GM12878 (cell line): ENCODE data around the gene EYS. TPM values are rescaled to one million over a fixed set of nuclear protein-coding genes. Genes with fewer than 3 reads are reported as not detected.

Experiments
- ATAC-seq: fragments of 200-7000 bp; cut with Tn5 transposase; 3 replicates; pipeline ENCODE4 v1.9.1; 2020; ENCODE audit warnings: mild to moderate bottlenecking, moderate library complexity
- BruUV-seq: library from RNA; stranded (reverse); fragments of 400-500 nt; replicated peaks from 2 replicates; lab custom pipeline; 2021; lab: Mats Ljungman, UMichigan
- CTCF ChIA-PET: fragments of 300-600 bp; sonication (Branson Sonifier 250); formaldehyde crosslinking; extraction: SDS; loops from one replicate; lab custom pipeline; 2021; ENCODE audit warnings: inconsistent platforms; lab: Yijun Ruan, JAX
- POLR2A ChIA-PET: fragments of 350-600 bp; formaldehyde crosslinking; extraction: SDS; loops from one replicate; lab custom pipeline; 2021; ENCODE audit warnings: inconsistent platforms; lab: Charles Lee
- RAD21 ChIA-PET: fragments of 300-600 bp; sonication (Branson Sonifier 250); formaldehyde crosslinking; loops from one replicate; lab custom pipeline; 2023; ENCODE audit warnings: antibody characterized with exemption; ENCODE audit not compliant: unreplicated experiment; lab: Charles Lee
- SMC1A ChIA-PET: fragments of 300-600 bp; sonication (Branson Sonifier 250); formaldehyde crosslinking; loops from one replicate; lab custom pipeline; 2023; ENCODE audit not compliant: unreplicated experiment, uncharacterized antibody; lab: Charles Lee
- DNase-seq: peaks from one replicate; pipeline ENCODE4 v3.0.0-alpha.2; 2011; ENCODE audit warnings: low read depth, low spot score
- FAIRE-seq: peaks from 3 replicates; lab custom pipeline; 2011; peaks lifted over from hg19 to GRCh38; lab: Jason Lieb, UNC
- H2AFZ ChIP-seq: 2 replicates; pipeline ENCODE4 v1.6.0; 2011; ENCODE audit warnings: low read depth, low read length, control low read depth; ENCODE audit not compliant: control insufficient read depth
- H3K27ac ChIP-seq: 2 replicates; pipeline ENCODE4 v1.5.1; 2011; ENCODE audit warnings: control low read depth; ENCODE audit not compliant: control insufficient read depth, insufficient read depth
- H3K27me3 ChIP-seq, 2 experiments: replicated peaks in 1 of 2; 2 replicates each; pipeline versions ENCODE4 v1.6.0 to v1.6.1; 2011; ENCODE audit warnings: low read length in 1 of 2; ENCODE audit not compliant: control insufficient read depth in 2 of 2, insufficient read depth in 2 of 2
- H3K36me3 ChIP-seq, 2 experiments: 2 replicates each; pipeline ENCODE4 v1.5.1; 2011; ENCODE audit warnings: low read length in 1 of 2; ENCODE audit not compliant: control insufficient read depth in 2 of 2, insufficient read depth in 2 of 2
- H3K4me1 ChIP-seq: 2 replicates; pipeline ENCODE4 v1.6.1; 2011; ENCODE audit warnings: mild to moderate bottlenecking, low read length, moderate library complexity, mixed read lengths; ENCODE audit not compliant: control insufficient read depth, insufficient read depth
- H3K4me2 ChIP-seq: 2 replicates; pipeline ENCODE4 v1.6.0; 2011; ENCODE audit warnings: control low read depth; ENCODE audit not compliant: control insufficient read depth, insufficient read depth
- H3K4me3 ChIP-seq: fragments of 200-600 bp; sonication (generic); 2 replicates; pipeline ENCODE4 v1.5.1; 2016
- H3K79me2 ChIP-seq: 2 replicates; pipeline ENCODE4 v1.6.0; 2011; ENCODE audit warnings: low read length; ENCODE audit not compliant: control insufficient read depth, insufficient read depth
- H3K9ac ChIP-seq: 2 replicates; pipeline ENCODE4 v1.8.0; 2011; ENCODE audit warnings: low read length, control low read depth, mixed read lengths; ENCODE audit not compliant: control insufficient read depth, insufficient read depth
- H3K9me3 ChIP-seq: replicated peaks from 3 replicates; pipeline ENCODE4 v1.5.1; 2011; ENCODE audit warnings: mild to moderate bottlenecking, low read length; ENCODE audit not compliant: control insufficient read depth, insufficient read depth
- H4K20me1 ChIP-seq: 2 replicates; pipeline ENCODE4 v1.6.0; 2011; ENCODE audit not compliant: control insufficient read depth, insufficient read depth
- BCL11A ChIP-seq: IDR thresholded peaks from 2 replicates; pipeline ENCODE4 v1.6.1; 2011; ENCODE audit warnings: low read depth, low read length
- CHD1 ChIP-seq: IDR thresholded peaks from 2 replicates; pipeline ENCODE4 v1.6.1; 2012; ENCODE audit warnings: low read depth, low read length, improper control_type of control experiment
- EED ChIP-seq: sonication (generic); IDR thresholded peaks from 2 replicates; pipeline ENCODE4 v1.6.1; 2016; ENCODE audit warnings: antibody characterized with exemption, low read depth
- FOS ChIP-seq: IDR thresholded peaks from 3 replicates; pipeline ENCODE4 v1.6.1; 2011; ENCODE audit warnings: borderline replicate concordance; ENCODE audit not compliant: insufficient read length; ENCODE audit errors: extremely low read depth
- GATAD2B ChIP-seq: fragments of 450-650 bp; conservative IDR thresholded peaks from 2 replicates; pipeline ENCODE4 v1.6.1; 2017; ENCODE audit warnings: low read depth, mild to moderate bottlenecking, moderate library complexity
- HDGF ChIP-seq: fragments of 450-650 bp; IDR thresholded peaks from 2 replicates; pipeline ENCODE4 v1.6.1; 2016; ENCODE audit warnings: antibody characterized with exemption
- IRF5 ChIP-seq: fragments of 450-650 bp; IDR thresholded peaks from 2 replicates; pipeline ENCODE4 v1.6.1; 2017; ENCODE audit warnings: borderline replicate concordance
- KLF5 ChIP-seq: fragments of 450-650 bp; IDR thresholded peaks from 2 replicates; pipeline ENCODE4 v1.6.1; 2014; ENCODE audit warnings: mild to moderate bottlenecking; ENCODE audit not compliant: partially characterized antibody
- MXI1 ChIP-seq: fragments of 150-350 bp; IDR thresholded peaks from 2 replicates; pipeline ENCODE4 v1.6.1; 2011; ENCODE audit warnings: low read depth, mild to moderate bottlenecking, inconsistent platforms, low read length, improper control_type of control experiment
- MYC ChIP-seq: IDR thresholded peaks from 2 replicates; pipeline ENCODE4 v1.6.1; 2011; ENCODE audit warnings: mild to moderate bottlenecking, low read length, moderate library complexity, inconsistent platforms; ENCODE audit not compliant: insufficient read depth, insufficient replicate concordance, insufficient read length, severe bottlenecking
- SMC3 ChIP-seq: IDR thresholded peaks from 2 replicates; pipeline ENCODE4 v1.6.1; 2011; ENCODE audit warnings: low read length, improper control_type of control experiment, borderline replicate concordance
- TAF1 ChIP-seq: IDR thresholded peaks from 2 replicates; pipeline ENCODE4 v1.6.1; 2011; ENCODE audit warnings: mild to moderate bottlenecking, low read depth, low read length, borderline replicate concordance
- YBX1 ChIP-seq: fragments of 450-650 bp; IDR thresholded peaks from 2 replicates; pipeline ENCODE4 v1.6.1; 2016; ENCODE audit warnings: antibody characterized with exemption
- ZNF24 ChIP-seq: fragments of 450-650 bp; IDR thresholded peaks from 2 replicates; pipeline ENCODE4 v1.6.1; 2017; ENCODE audit warnings: antibody characterized with exemption, mild to moderate bottlenecking
- WGBS: methylation state at CpG from one replicate; pipeline ENCODE4 v1.1.6; 2016; ENCODE audit warnings: low lambda C conversion rate; ENCODE audit not compliant: insufficient replicate concordance, insufficient coverage; ENCODE audit errors: missing lambda C conversion rate; 5-methylcytosine and 5-hydroxymethylcytosine counted together
- in situ Hi-C: fragments of 300-500 bp; cut with MboI; formaldehyde crosslinking; loops from 9 replicates; pipeline ENCODE4 v1.14.3; 2018; ENCODE audit warnings: mixed read lengths
- intact Hi-C: fragments of 100-400 bp; cut with micrococcal nuclease; formaldehyde crosslinking; loops from one replicate; pipeline ENCODE4 v1.14.2; 2022; ENCODE audit not compliant: unreplicated experiment
- polyA plus RNA-seq, 11 experiments: library from polyadenylated mRNA; depleted of rRNA in 4 of 11; unstranded in 6 of 11; stranded (reverse) in 5 of 11; fragments of >200 nt; fragmentation: Nextera tagmentation in 4 of 11; fragmentation: Illumina TruSeq in 1 of 11; extraction: Ambion mirVana in 4 of 11; extraction: Trizol in 1 of 11; gene quantifications; 1 replicate in 1 of 11; 2 replicates in 10 of 11; pipeline versions ENCODE4 v1.2.1 to v1.2.3, GENCODE V29; 2011 to 2016; ENCODE audit warnings: inconsistent platforms in 2 of 11, missing spikeins in 2 of 11, low read depth in 1 of 11
- total RNA-seq, 4 experiments: library from RNA; depleted of rRNA in 3 of 4; stranded (reverse); fragments of >200 nt in 3 of 4; fragmentation: Illumina TruSeq in 1 of 4; extraction: Trizol in 1 of 4; gene quantifications; 2 replicates each; pipeline versions ENCODE4 v1.2.1 to v1.2.3, GENCODE V29; 2013 to 2021

EYS gene
- total and polyA plus RNA-seq, 10 of the 15 experiments (the other 5 are each of a cell fraction or from before 2014, with no cell fraction given), result under 0.01 to 0.14 (median 0.02) TPM; not detected in 1

- ChIA-PET SMC1A (interaction anchor here (0.8 kb wide), 1 partner anchor 11 kb away, joined by 6 read pairs; no protein-coding TSS in a partner anchor), POLR2A (no interaction called here), CTCF (no interaction called here), RAD21 (no interaction called here)
- no peak for FAIRE-seq
- Histone ChIP-seq H3K79me2 (no peaks in the 10 kb centered on the region), H2AFZ (no peak overlapping the region), H4K20me1 (no peaks in the 10 kb centered on the region), H3K9ac (no peak overlapping the region), H3K4me1 (no peaks in the 10 kb centered on the region; the same call in 1 of the 2 replicates), H3K27me3 (no peaks in the 10 kb centered on the region), H3K4me3 (no peak overlapping the region), H3K36me3 (no peaks in the 10 kb centered on the region), H3K9me3 (no peaks in the 10 kb centered on the region), H3K4me2 (no peak overlapping the region), H3K27ac (no peak overlapping the region)
- intact Hi-C loops, result no loop called here
- no peak for ATAC-seq
- TF ChIP-seq TAF1, result no peak
- TF ChIP-seq KLF5, result no peak
- no peak for TF ChIP-seq ZNF24
- TF ChIP-seq EED, result no peak
- no peak for TF ChIP-seq CHD1
- TF ChIP-seq HDGF, result no peak
- TF ChIP-seq GATAD2B, result no peak
- no peak for TF ChIP-seq YBX1
- TF ChIP-seq SMC3, result no peak
- no peak for TF ChIP-seq IRF5
- no peak for TF ChIP-seq MXI1
- no peak for TF ChIP-seq FOS
- no peak for TF ChIP-seq BCL11A
- no peak for TF ChIP-seq MYC
- WGBS, result 34% methylated on average over 3 of the region's 3 CpGs
- in situ Hi-C loops, result no loop called here
- no TSS peak for BruUV-seq
- DNase-seq, result no peak
Measured at GRCh38 chr6:63886341-63886740, 1820.7 kb downstream of the EYS start.
